HG03280 (cell line): ENCODE measurements around the gene FOXN3.
"Not testable (repeated sequence)": the region's sequence is repeated elsewhere in the genome, so short reads cannot be mapped to it uniquely, and the experiment has no call there.

Experiments
- ATAC-seq: cut with Tn5 transposase; IDR thresholded peaks from one replicate; pipeline ENCODE4 v1.9.1; 2021; ENCODE audit warnings: mild to moderate bottlenecking, moderate library complexity; ENCODE audit not compliant: unreplicated experiment

Gene FOXN3

GRCh38 chr14:89256951-89257350 lies 160.1 kb downstream of the FOXN3 start:
- no peak for ATAC-seq

GRCh38 chr14:89256283-89256682 lies 160.8 kb downstream of the FOXN3 start:
- no peak for ATAC-seq

GRCh38 chr14:89255852-89256251 lies 161.2 kb downstream of the FOXN3 start:
- ATAC-seq, result no peak

GRCh38 chr14:89255012-89255411 lies 162.0 kb downstream of the FOXN3 start:
- no peak for ATAC-seq

GRCh38 chr14:89254166-89254909 lies 162.7 kb downstream of the FOXN3 start:
- ATAC-seq, result no peak

- no peak for ATAC-seq
Observed at GRCh38 chr14:89252887-89253532, 164.0 kb downstream of the FOXN3 start.

GRCh38 chr14:89251061-89251460 lies 166.0 kb downstream of the FOXN3 start:
- no peak for ATAC-seq

- not testable (repeated sequence) for ATAC-seq
Observed at GRCh38 chr14:89250655-89250975, 166.4 kb downstream of the FOXN3 start.

- no peak for ATAC-seq
Observed at GRCh38 chr14:89249972-89250654, 166.9 kb downstream of the FOXN3 start.

- no peak for ATAC-seq
Observed at GRCh38 chr14:89249065-89249695, 167.9 kb downstream of the FOXN3 start.

- ATAC-seq, result no peak
Observed at GRCh38 chr14:89248411-89249064, 168.5 kb downstream of the FOXN3 start.

- ATAC-seq, result no peak
Observed at GRCh38 chr14:89247457-89248122, 169.4 kb downstream of the FOXN3 start.

GRCh38 chr14:89246290-89246689 lies 170.7 kb downstream of the FOXN3 start:
- ATAC-seq, result no peak

GRCh38 chr14:89245802-89246201 lies 171.2 kb downstream of the FOXN3 start:
- no peak for ATAC-seq

GRCh38 chr14:89244720-89245119 lies 172.3 kb downstream of the FOXN3 start:
- ATAC-seq, result no peak

- no peak for ATAC-seq
Observed at GRCh38 chr14:89243741-89244140, 173.3 kb downstream of the FOXN3 start.

- no peak for ATAC-seq
Observed at GRCh38 chr14:89243286-89243685, 173.7 kb downstream of the FOXN3 start.

GRCh38 chr14:89242652-89243279 lies 174.3 kb downstream of the FOXN3 start:
- ATAC-seq, result no peak

- no peak for ATAC-seq
Observed at GRCh38 chr14:89241934-89242651, 174.9 kb downstream of the FOXN3 start.
